SKM-1 treated with dmso at 0.1 percent for 144 hours (cell line): ENCODE results near the gene CYBRD1.
"Not testable (repeated sequence)": the region's sequence is repeated elsewhere in the genome, so short reads cannot be mapped to it uniquely, and the experiment has no call there.

ENCODE experiments used
- DNase-seq: peaks from one replicate; lab custom pipeline; 2025; ENCODE audit not compliant: unreplicated experiment; lab: John Stamatoyannopoulos, UW

Gene CYBRD1

GRCh38 chr2:171514908-171515582 lies 7.2 kb upstream of the CYBRD1 start:
- DNase-seq: no peak

GRCh38 chr2:171515672-171516298 lies 6.5 kb upstream of the CYBRD1 start:
- DNase-seq: no peak

DNA sequence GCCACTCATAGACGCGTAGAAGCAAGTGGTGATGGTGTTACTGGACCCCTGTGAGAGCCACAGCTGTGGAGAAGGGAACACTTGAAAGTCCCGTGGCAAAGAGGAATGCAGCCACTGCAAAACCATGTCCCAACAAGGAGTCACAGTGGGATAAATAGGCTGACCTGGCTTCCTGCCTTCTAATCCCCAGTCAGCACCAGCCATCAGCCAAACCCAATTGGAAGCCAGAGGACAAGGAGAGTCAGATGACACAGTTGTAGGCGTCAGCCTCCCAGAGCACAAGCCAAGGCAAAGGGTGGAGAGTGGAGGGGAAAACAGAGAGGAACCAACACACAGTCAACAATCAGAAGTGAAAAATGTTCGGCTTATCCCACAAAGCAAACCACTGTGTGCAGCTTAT lies 5.5 kb upstream of the CYBRD1 start:
- no peak for DNase-seq

DNA sequence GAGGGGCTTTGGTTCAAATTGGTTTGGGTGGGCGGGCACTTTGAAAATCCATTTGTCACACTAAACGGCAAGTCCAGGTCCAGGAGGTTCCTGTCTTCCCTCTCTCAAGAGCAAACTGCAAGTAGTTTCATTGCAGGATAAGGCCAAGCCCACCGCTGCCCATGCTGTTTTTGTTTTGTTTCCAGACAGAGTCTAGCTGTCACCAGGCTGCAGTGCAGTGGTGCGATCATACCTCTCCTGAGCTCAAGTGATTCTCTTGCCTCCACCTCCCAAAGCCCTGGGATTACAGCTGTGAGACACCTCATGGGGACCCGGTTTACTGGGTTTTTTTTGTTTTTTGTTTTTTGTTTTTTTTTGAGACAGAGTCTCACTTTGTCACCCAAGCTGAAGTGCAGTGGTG lies 1.8 kb upstream of the CYBRD1 start:
- DNase-seq: no peak

- no peak for DNase-seq
Observed at GRCh38 chr2:171521361-171522051, 768 bp upstream of the CYBRD1 start.

GRCh38 chr2:171522788-171523087 lies 464 bp downstream of the CYBRD1 start:
- peak; percentile 22 for DNase-seq

GRCh38 chr2:171523088-171524017 lies 1.1 kb downstream of the CYBRD1 start:
- DNase-seq: peak; percentile 76

GRCh38 chr2:171524018-171524401 lies 1.7 kb downstream of the CYBRD1 start:
- peak; percentile 18 for DNase-seq

GRCh38 chr2:171529914-171530313 lies 7.6 kb downstream of the CYBRD1 start:
- no peak for DNase-seq

DNA sequence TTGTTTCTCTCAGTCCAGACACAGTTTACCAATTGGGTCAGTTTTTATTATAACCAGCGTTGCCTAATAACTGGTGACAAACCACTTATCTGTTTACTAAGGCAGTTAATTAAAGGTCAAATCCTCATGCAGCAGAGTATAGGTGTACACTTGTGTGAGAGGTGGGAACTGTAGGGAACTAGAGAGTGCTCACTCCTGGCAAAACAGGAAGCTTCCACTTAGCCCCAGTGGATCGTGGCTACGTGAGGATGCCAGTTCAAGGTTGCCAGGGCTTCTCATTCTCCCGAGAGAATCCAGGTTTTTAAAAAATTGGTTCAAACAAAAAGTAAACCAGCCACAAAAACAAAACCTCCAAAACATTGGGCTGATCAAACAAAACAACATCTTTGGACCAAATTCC lies 8.1 kb downstream of the CYBRD1 start:
- no peak for DNase-seq

DNA sequence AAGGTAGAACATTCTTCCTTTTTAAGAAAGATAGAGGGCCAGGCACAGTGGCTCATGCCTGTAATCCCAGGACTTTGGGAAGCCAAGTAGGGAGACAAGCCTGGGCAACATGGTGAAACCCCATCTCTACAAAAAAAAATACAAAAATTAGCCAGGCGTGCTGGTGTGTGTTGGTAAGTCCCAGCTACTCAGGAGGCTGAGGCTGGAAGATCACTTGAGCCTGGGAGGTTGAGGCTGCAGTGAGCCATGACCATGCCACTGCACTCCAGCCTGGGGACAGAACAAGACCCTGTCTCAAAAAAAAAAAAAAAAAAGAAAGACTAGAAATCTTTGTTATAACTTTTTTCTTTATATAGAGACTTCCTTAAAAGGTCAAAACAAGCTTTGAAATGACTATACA lies 8.6 kb downstream of the CYBRD1 start:
- not testable (repeated sequence) for DNase-seq

DNA sequence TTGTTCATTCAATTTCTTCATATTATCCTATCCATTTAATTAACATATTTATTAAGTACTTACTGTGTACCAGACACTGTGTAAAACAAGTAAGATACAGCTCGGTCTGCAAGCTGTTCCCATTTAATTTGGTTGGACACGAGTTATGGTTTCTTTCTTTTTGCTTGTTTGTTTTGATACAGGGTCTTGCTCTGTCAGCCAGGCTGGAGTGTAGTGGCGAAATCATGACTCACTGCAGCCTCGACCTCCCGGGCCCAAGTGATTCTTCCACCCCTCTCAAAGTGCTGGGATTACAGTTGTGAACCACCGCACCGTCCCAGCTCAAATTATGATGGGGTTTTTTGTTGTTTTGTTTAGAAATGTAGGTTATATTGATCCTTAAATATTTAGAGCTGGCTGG lies 9.0 kb downstream of the CYBRD1 start:
- DNase-seq: no peak

DNA sequence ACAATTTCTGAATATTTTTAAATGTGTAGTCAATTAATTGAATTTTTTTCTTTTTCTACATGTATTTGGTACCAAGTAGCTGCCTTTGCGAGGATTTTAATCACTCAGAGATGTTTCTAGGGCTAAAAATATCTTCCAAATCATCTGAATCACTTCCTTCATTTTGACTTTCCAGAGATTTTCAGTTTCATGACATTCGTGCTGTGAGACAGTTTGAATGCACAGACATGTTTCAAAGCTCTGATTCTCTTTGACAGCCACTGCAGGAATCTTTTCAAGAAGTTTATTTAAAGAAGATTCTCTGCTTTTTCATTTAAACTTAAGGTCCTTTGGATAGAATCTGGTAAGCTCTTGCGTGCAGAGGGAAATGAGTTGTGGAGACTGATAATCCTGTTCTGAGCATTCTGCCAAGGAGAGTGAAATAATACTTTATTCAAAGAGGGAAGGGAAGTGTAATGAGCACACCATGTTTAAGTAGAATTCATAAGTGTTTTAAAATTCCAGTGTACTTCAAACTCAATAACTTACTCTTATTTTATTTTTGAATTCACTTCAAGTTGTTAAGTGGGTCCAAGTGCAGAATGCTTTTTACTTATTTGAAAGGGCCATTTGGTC lies 9.7 kb downstream of the CYBRD1 start:
- DNase-seq: no peak

GRCh38 chr2:171533331-171533730 lies 11.1 kb downstream of the CYBRD1 start:
- DNase-seq: no peak

DNA sequence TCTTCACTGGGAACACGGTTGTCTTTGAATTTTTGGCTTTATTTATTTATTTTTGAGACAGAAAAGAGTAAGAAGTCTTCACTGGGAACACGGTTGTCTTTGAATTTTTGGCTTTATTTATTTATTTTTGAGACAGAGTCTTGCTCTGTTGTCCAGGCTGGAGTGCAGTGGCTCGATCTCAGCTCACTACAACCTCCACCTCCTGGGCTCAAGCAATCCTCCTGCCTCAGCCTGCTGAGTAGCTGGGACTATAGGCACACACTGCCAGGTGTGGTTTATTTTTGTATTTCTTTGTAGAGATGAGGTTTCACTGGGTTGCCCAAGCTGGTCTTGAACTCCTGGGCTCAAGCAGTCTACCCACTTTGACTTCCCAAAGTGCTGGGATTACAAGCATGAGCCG lies 13.3 kb downstream of the CYBRD1 start:
- DNase-seq: not testable (repeated sequence)

DNA sequence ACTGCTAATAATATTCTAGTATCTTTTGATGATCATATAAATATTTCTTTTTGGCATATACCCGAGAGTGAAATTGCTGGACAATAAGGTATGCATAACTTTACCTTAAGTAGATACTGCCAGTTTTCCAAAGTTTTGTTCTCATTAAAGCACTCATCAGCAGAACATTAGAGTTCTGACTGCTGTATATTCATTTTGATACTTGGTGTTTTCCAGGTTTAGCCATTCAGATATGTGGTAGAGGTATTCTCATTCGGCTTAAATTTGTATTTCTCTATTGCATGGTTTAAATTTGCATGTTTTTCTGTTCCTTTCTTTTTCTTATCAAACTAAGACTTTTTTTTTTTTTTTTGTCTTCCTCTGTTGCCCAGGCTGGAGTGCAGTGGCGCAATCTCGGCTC lies 18.2 kb downstream of the CYBRD1 start:
- DNase-seq: no peak

GRCh38 chr2:171541202-171541887 lies 19.1 kb downstream of the CYBRD1 start:
- no peak for DNase-seq

- no peak for DNase-seq
Observed at GRCh38 chr2:171545086-171545485, 22.8 kb downstream of the CYBRD1 start.

- no peak for DNase-seq
Observed at GRCh38 chr2:171547256-171547655, 25.0 kb downstream of the CYBRD1 start.

DNA sequence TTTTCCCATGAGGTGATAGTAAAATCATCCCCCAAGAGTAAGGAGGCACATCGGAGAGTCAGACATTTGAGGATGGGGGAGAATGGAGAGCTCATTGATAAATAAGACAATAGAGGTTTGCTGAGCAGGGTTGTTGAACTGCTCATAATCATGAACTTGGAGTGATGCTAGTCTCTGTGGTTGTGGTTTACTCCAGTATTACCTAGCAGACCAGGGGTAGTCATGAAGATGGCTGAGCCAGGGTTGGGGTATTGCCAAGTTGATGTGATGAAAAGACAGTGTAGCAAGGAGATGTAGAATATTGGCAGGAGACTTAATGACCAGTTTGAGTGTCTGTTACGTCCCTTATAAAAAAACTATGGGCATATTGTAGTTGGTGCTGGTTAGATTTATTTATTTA lies 25.4 kb downstream of the CYBRD1 start:
- no peak for DNase-seq

DNA sequence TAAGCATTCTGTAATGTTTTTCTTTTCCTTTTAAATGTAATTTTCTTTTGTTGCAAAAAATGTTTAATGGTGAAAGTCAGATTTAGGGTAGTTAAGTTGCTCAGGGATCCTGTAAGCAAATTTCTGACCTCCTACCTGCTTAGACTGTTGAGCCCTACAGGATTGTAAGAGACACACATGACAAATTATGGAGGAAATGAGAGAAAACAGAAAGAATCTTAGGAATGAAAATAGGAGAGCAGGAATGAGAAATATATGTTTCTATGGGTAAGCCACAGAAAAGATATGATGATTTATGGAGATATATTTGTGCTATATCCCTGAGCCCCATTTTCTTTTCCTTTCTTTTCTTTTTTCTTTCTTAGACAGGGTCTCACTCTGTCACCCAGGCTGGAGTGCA lies 28.3 kb downstream of the CYBRD1 start:
- no peak for DNase-seq
